HepG2 (cell line): ENCODE results near the gene ITPK1. TPM values are rescaled to one million over a fixed set of nuclear protein-coding genes. Genes with fewer than 3 reads are reported as not detected.

ENCODE experiments used
- ATAC-seq: fragments of 200-7000 bp; cut with Tn5 transposase; 3 replicates; pipeline ENCODE4 v1.9.1; 2020; ENCODE audit warnings: mild to moderate bottlenecking, moderate library complexity
- BruUV-seq: library from RNA; stranded (reverse); fragments of 400-500 nt; replicated peaks from 2 replicates; lab custom pipeline; 2021; lab: Mats Ljungman, UMichigan
- CTCF ChIA-PET: fragments of 300-600 bp; formaldehyde crosslinking; extraction: SDS; loops from one replicate; lab custom pipeline; 2021; ENCODE audit warnings: low total read pairs, inconsistent platforms, low intra/inter-chr PET ratio; lab: Yijun Ruan, JAX
- POLR2A ChIA-PET: fragments of 350-600 bp; sonication (Branson Sonifier 250); formaldehyde crosslinking; loops from one replicate; lab custom pipeline; 2020; ENCODE audit warnings: antibody characterized with exemption, inconsistent platforms; lab: Yijun Ruan, JAX
- DNase-seq: peaks from one replicate; pipeline ENCODE4 v3.0.0-alpha.2; 2015; ENCODE audit warnings: low spot score
- FAIRE-seq: peaks from 3 replicates; lab custom pipeline; 2011; peaks lifted over from hg19 to GRCh38; lab: Jason Lieb, UNC
- H2AFZ ChIP-seq: one replicate; pipeline ENCODE4 v1.6.1; 2011; ENCODE audit warnings: low read length, inconsistent platforms
- H3K27ac ChIP-seq: fragments of 300-600 bp; 3 replicates; pipeline ENCODE4 v1.8.0; 2011; ENCODE audit warnings: mixed run types, mild to moderate bottlenecking, mixed read lengths, low read length, inconsistent platforms; ENCODE audit not compliant: insufficient read depth; ENCODE audit errors: extremely low read length
- H3K27me3 ChIP-seq, 2 experiments: fragments of 200-600 bp in 1 of 2; 2 replicates in 1 of 2; 3 replicates in 1 of 2; pipeline versions ENCODE4 v1.6.0 to v1.8.0; 2011; ENCODE audit warnings: low read length in 2 of 2, mild to moderate bottlenecking in 2 of 2, moderate library complexity in 2 of 2, inconsistent platforms in 1 of 2; ENCODE audit not compliant: insufficient read depth in 2 of 2, control insufficient read depth in 1 of 2
- H3K36me3 ChIP-seq, 2 experiments: fragments of 200-600 bp in 1 of 2; replicated peaks in 1 of 2; 2 replicates in 1 of 2; 3 replicates in 1 of 2; pipeline versions ENCODE4 v1.5.1 to v1.8.0; 2011; ENCODE audit warnings: low read length in 2 of 2, inconsistent platforms in 1 of 2; ENCODE audit not compliant: insufficient read depth in 2 of 2, control insufficient read depth in 1 of 2
- H3K4me1 ChIP-seq: 2 replicates; pipeline ENCODE4 v1.5.1; 2012; ENCODE audit warnings: low read length, inconsistent platforms; ENCODE audit not compliant: insufficient read depth
- H3K4me2 ChIP-seq: 2 replicates; pipeline ENCODE4 v1.6.0; 2011; ENCODE audit warnings: low read depth, low read length, inconsistent platforms
- H3K4me3 ChIP-seq, 3 experiments: fragments of 200-600 bp in 1 of 3; sonication (generic), shearing (Covaris generic) in 1 of 3; replicated peaks in 1 of 3; 2 replicates each; pipeline ENCODE4 v1.5.1; 2011 to 2016; ENCODE audit warnings: low read length in 3 of 3, inconsistent platforms in 2 of 3, low read depth in 2 of 3, mild to moderate bottlenecking in 2 of 3, control low read depth in 1 of 3, mixed read lengths in 1 of 3; ENCODE audit not compliant: insufficient read depth in 1 of 3
- H3K79me2 ChIP-seq: one replicate; pipeline ENCODE4 v1.6.1; 2011; ENCODE audit warnings: low read length, inconsistent platforms; ENCODE audit not compliant: insufficient read depth
- H3K9ac ChIP-seq: 2 replicates; pipeline ENCODE4 v1.6.0; 2011; ENCODE audit warnings: mild to moderate bottlenecking, low read depth, low read length, inconsistent platforms; ENCODE audit not compliant: insufficient read depth
- H3K9me3 ChIP-seq: 2 replicates; pipeline ENCODE4 v1.5.1; 2012; ENCODE audit warnings: mild to moderate bottlenecking, low read length
- H4K20me1 ChIP-seq: 2 replicates; pipeline ENCODE4 v1.6.0; 2011; ENCODE audit warnings: inconsistent platforms, mild to moderate bottlenecking, low read length, moderate library complexity; ENCODE audit not compliant: insufficient read depth
- ELF1 ChIP-seq: sonication (generic); formaldehyde crosslinking; IDR thresholded peaks from 2 replicates; pipeline ENCODE4 v1.4.0; 2020; ENCODE audit warnings: missing genetic modification reagents
- GZF1 ChIP-seq: sonication (generic); formaldehyde crosslinking; IDR thresholded peaks from 2 replicates; pipeline ENCODE4 v1.5.1; 2020; ENCODE audit warnings: mild to moderate bottlenecking, missing genetic modification reagents
- MIXL1 ChIP-seq: IDR thresholded peaks from 2 replicates; pipeline ENCODE4 v1.6.1; 2016
- PHF5A ChIP-seq: IDR thresholded peaks from one replicate; pipeline ENCODE4 v1.6.1; 2018; ENCODE audit warnings: low read depth, missing genetic modification reagents; ENCODE audit not compliant: unreplicated experiment
- RNF2 ChIP-seq: fragments of 450-650 bp; conservative IDR thresholded peaks from 2 replicates; pipeline ENCODE4 v1.6.1; 2016; ENCODE audit warnings: low read depth
- SIN3B ChIP-seq: fragments of 150-350 bp; IDR thresholded peaks from 2 replicates; pipeline ENCODE4 v1.6.1; 2014; ENCODE audit warnings: low read length
- SMARCE1 ChIP-seq: fragments of 450-650 bp; IDR thresholded peaks from 2 replicates; pipeline ENCODE4 v1.6.1; 2017; ENCODE audit warnings: borderline replicate concordance
- SP140L ChIP-seq: sonication (generic); formaldehyde crosslinking; IDR thresholded peaks from 2 replicates; pipeline ENCODE4 v1.4.0; 2020; ENCODE audit warnings: missing genetic modification reagents, borderline replicate concordance
- SSRP1 ChIP-seq: IDR thresholded peaks from 2 replicates; pipeline ENCODE4 v1.6.1; 2016; ENCODE audit warnings: control low read depth
- TOE1 ChIP-seq: sonication (generic); formaldehyde crosslinking; IDR thresholded peaks from 2 replicates; pipeline ENCODE4 v1.4.0; 2020; ENCODE audit warnings: mild to moderate bottlenecking, missing genetic modification reagents
- ZNF282 ChIP-seq: fragments of 450-650 bp; IDR thresholded peaks from 2 replicates; pipeline ENCODE4 v1.6.1; 2018; ENCODE audit not compliant: partially characterized antibody
- ZNF343 ChIP-seq: sonication (generic); formaldehyde crosslinking; IDR thresholded peaks from 2 replicates; pipeline ENCODE4 v1.4.0; 2020; ENCODE audit warnings: mild to moderate bottlenecking, missing genetic modification reagents
- ZNF562 ChIP-seq: sonication (generic); formaldehyde crosslinking; IDR thresholded peaks from 2 replicates; pipeline ENCODE4 v1.8.0; 2022; ENCODE audit warnings: missing genetic modification reagents, borderline replicate concordance
- ZNF616 ChIP-seq: sonication (generic); formaldehyde crosslinking; IDR thresholded peaks from 2 replicates; pipeline ENCODE4 v1.5.0; 2020; ENCODE audit warnings: low read depth, mild to moderate bottlenecking, missing genetic modification reagents
- WGBS: methylation state at CpG from one replicate; pipeline ENCODE4 v1.1.6; 2017; ENCODE audit warnings: low lambda C conversion rate; 5-methylcytosine and 5-hydroxymethylcytosine counted together
- in situ Hi-C: cut with HindIII; loops from 2 replicates; pipeline ENCODE4 v1.10.0; 2017; ENCODE audit warnings: low pct_unique_long_range_greater_than_20kb; ENCODE audit not compliant: extremely low pct_ligation_motif_present
- intact Hi-C: fragments of 100-400 bp; cut with micrococcal nuclease; formaldehyde crosslinking; loops from one replicate; pipeline ENCODE4 v1.10.0; 2022; ENCODE audit not compliant: unreplicated experiment
- polyA plus RNA-seq, 8 experiments: library from polyadenylated mRNA; depleted of rRNA in 3 of 8; stranded (reverse) in 7 of 8; unstranded in 1 of 8; fragments of >200 nt; fragmentation: Illumina TruSeq in 4 of 8; extraction: Trizol in 4 of 8; gene quantifications; 2 replicates each; pipeline versions ENCODE4 v1.2.1 to v1.2.3, GENCODE V29; 2011 to 2016; ENCODE audit warnings: low read depth in 4 of 8, missing spikeins in 1 of 8, mixed read lengths in 1 of 8; ENCODE audit not compliant: insufficient read depth in 1 of 8
- total RNA-seq, 5 experiments: library from RNA; depleted of rRNA; stranded (reverse); fragments of >200 nt; fragmentation: Illumina TruSeq; extraction: Trizol; gene quantifications; 2 replicates each; pipeline ENCODE4 v1.2.3, GENCODE V29; 2016; ENCODE audit warnings: low read depth in 1 of 5
- TF ChIP-seq, protein P1 (sequence below): IDR thresholded peaks from 2 replicates; pipeline ENCODE4 v1.6.1; 2016; ENCODE audit warnings: missing compliant biosample characterization, missing genetic modification reagents, borderline replicate concordance
- TF ChIP-seq, protein P2 (sequence below): sonication (generic); formaldehyde crosslinking; IDR thresholded peaks from 2 replicates; pipeline ENCODE4 v1.8.0; 2022; ENCODE audit warnings: missing genetic modification reagents, low read depth, mild to moderate bottlenecking, borderline replicate concordance

The ITPK1 gene
- total and polyA plus RNA-seq, 2 of the 13 experiments (the other 11 are each of a cell fraction or from before 2014, with no cell fraction given): 20.5 to 47.5 TPM

DNA sequence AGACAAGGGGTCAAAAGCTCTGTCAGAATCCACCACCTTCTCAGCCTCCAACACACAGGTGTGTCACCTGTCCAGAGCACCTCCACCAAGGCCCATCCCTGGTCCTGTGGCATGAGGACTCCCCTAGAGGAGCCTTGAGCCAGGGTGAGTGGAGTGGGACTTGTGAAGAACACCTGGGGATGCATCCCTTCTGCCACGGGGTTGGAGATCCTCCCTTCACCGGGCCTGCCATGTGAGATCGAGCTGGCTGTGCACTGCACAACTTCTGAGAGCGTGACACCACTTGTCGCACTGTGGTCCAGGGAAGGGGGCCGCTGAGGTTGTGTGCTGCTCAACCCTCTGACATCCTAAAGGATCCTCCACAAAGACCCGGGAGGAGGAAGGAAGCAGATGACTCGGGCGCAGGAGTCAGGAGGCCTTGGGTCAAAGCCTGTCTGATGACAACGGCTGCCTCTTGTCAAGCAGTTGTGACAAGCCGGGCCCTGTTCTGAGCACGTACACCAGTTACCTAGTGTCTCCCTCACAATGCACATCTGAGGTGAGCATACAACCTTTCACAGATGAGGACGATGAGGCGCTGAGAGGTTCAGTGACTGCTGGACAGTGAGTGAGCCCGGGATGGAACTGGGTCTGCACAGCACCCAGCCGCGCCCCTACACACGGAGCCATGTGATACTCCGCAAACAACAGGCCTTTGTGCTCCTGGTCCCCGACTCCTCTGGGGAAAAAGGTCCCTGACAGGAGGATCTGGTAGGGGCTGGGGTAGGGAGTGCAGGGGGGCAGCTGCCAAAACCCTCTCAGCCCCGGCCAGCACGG, 157.1 kb downstream of the ITPK1 start:
- in situ Hi-C loops: loop anchor here (10.0 kb wide), 1 partner anchor 156 kb away; the partner anchor contains the start of gene ITPK1

More for the DNA sequence above, 157.1 kb downstream of the ITPK1 start:
- intact Hi-C loops: no loop called here
- Histone ChIP-seq H3K4me1 (peaks cover 11% of the 10 kb centered on the region), H3K79me2 (no peaks in the 10 kb centered on the region), H4K20me1 (no peaks in the 10 kb centered on the region), H3K27me3 (no peaks in the 10 kb centered on the region), H3K36me3 (peaks cover 0 to 23% of the 10 kb centered on the region in 2 experiments; a peak in 2 of 5 replicates), H3K9me3 (no peaks in the 10 kb centered on the region), H3K9ac (no peak overlapping the region)
- ATAC-seq: no peak
- CTCF ChIA-PET: no interaction called here
- DNase-seq: no peak
- TF ChIP-seq SMARCE1 (no peak), ZNF343 (CRISPR knock-in tag) (no peak), MIXL1 (CRISPR knock-in tag) (no peak), PHF5A (no peak), ZNF562 (CRISPR knock-in tag) (no peak), SIN3B (no peak), TOE1 (CRISPR knock-in tag) (no peak), SSRP1 (CRISPR knock-in tag) (no peak), ELF1 (CRISPR knock-in tag) (no peak), ZNF616 (no peak), RNF2 (no peak), ZNF282 (no peak), GZF1 (CRISPR knock-in tag) (no peak), SP140L (no peak)
- TF ChIP-seq, protein P1, sequence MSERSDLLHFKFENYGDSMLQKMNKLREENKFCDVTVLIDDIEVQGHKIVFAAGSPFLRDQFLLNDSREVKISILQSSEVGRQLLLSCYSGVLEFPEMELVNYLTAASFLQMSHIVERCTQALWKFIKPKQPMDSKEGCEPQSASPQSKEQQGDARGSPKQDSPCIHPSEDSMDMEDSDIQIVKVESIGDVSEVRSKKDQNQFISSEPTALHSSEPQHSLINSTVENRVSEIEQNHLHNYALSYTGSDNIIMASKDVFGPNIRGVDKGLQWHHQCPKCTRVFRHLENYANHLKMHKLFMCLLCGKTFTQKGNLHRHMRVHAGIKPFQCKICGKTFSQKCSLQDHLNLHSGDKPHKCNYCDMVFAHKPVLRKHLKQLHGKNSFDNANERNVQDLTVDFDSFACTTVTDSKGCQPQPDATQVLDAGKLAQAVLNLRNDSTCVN (CRISPR knock-in tag): no peak
- TF ChIP-seq, protein P2, sequence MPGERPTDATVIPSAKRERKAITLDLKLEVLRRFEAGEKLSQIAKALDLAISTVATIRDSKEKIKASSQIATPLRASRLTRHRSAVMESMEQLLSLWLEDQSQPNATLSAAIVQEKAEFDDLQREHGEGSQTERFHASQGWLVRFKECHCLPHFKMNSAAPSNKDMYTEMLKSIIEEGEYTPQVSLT (CRISPR knock-in tag): no peak
- TF ChIP-seq, all 625 proteins: peak for 0
- no peak overlapping the region for H2AFZ ChIP-seq
- H3K4me3 ChIP-seq: no peak overlapping the region
- no TSS peak for BruUV-seq
- FAIRE-seq: no peak
- H3K27ac ChIP-seq: no peak overlapping the region
- POLR2A ChIA-PET: no interaction called here
- WGBS: 97% methylated on average over 7 of the region's 22 CpGs
- no peak overlapping the region for H3K4me2 ChIP-seq
